CD4-positive, alpha-beta T cell treated with Interleukin-15 for 4 hours (primary cell): ENCODE data around the gene PAQR6.
"Not testable (repeated sequence)": the region's sequence is repeated elsewhere in the genome, so short reads cannot be mapped to it uniquely, and the experiment has no call there.

ENCODE experiments used
- DNase-seq: peaks from one replicate; pipeline ENCODE4 v3.0.0-alpha.2; 2020; ENCODE audit warnings: low spot score

Gene PAQR6

GRCh38 chr1:156230473-156230837 lies 17.4 kb downstream of the PAQR6 start:
- DNase-seq = no peak

- no peak for DNase-seq
Measured at GRCh38 chr1:156229809-156230472, 17.9 kb downstream of the PAQR6 start.

GRCh38 chr1:156228501-156228900 lies 19.4 kb downstream of the PAQR6 start:
- DNase-seq = no peak

GRCh38 chr1:156226782-156227181 lies 21.1 kb downstream of the PAQR6 start:
- DNase-seq = no peak

- no peak for DNase-seq
Measured at GRCh38 chr1:156226116-156226538, 21.7 kb downstream of the PAQR6 start.

GRCh38 chr1:156225677-156226014 lies 22.2 kb downstream of the PAQR6 start:
- no peak for DNase-seq

GRCh38 chr1:156221986-156222692 lies 25.7 kb downstream of the PAQR6 start:
- DNase-seq = no peak

- no peak for DNase-seq
Measured at GRCh38 chr1:156220226-156220625, 27.6 kb downstream of the PAQR6 start.

- DNase-seq = peak; percentile 89
Measured at GRCh38 chr1:156217871-156218270, 30.0 kb downstream of the PAQR6 start.

GRCh38 chr1:156216361-156217086 lies 31.3 kb downstream of the PAQR6 start:
- not testable (repeated sequence) for DNase-seq

- DNase-seq = peak; percentile 58
Measured at GRCh38 chr1:156214024-156214748, 33.7 kb downstream of the PAQR6 start.

GRCh38 chr1:156213644-156213966 lies 34.3 kb downstream of the PAQR6 start:
- DNase-seq = no peak

GRCh38 chr1:156212833-156213643 lies 34.8 kb downstream of the PAQR6 start, which contains the start of gene PMF1:
Gene PMF1 (plus strand): TSS chr1:156213007. CDS start chr1:156213016, 9 bp downstream.
- DNase-seq = peak; percentile 95

- no peak for DNase-seq
Measured at GRCh38 chr1:156212130-156212529, 35.7 kb downstream of the PAQR6 start.

GRCh38 chr1:156211243-156211642 lies 36.6 kb downstream of the PAQR6 start:
- no peak for DNase-seq

- DNase-seq = no peak
Measured at GRCh38 chr1:156204686-156205085, 43.2 kb downstream of the PAQR6 start.

- DNase-seq = no peak
Measured at GRCh38 chr1:156203331-156203730, 44.5 kb downstream of the PAQR6 start.

- no peak for DNase-seq
Measured at GRCh38 chr1:156200044-156200443, 47.8 kb downstream of the PAQR6 start.

- DNase-seq = peak; percentile 22
Measured at GRCh38 chr1:156198831-156199349, 49.0 kb downstream of the PAQR6 start.

- no peak for DNase-seq
Measured at GRCh38 chr1:156196445-156196844, 51.4 kb downstream of the PAQR6 start.

GRCh38 chr1:156195853-156196252 lies 52.0 kb downstream of the PAQR6 start:
- DNase-seq = no peak

- no peak for DNase-seq
Measured at GRCh38 chr1:156194300-156194652, 53.6 kb downstream of the PAQR6 start.
